Ascending aorta (tissue), 2 donors: ENCODE results near the gene NCBP3. TPM values are rescaled to one million over a fixed set of nuclear protein-coding genes. Genes with fewer than 3 reads are reported as not detected.

Source experiments
- DNase-seq, 2 donors: peaks; one replicate each; pipeline ENCODE4 v3.0.0-alpha.2; 2019; ENCODE audit warnings: low spot score in 2 of 2
- H3K27ac ChIP-seq, 2 donors: fragments of 200-600 bp; sonication (generic); one replicate each; pipeline ENCODE4 v1.5.1; 2016 to 2017; ENCODE audit warnings: mild to moderate bottlenecking in 1 of 2
- H3K27me3 ChIP-seq: fragments of 200-600 bp; sonication (generic); one replicate; pipeline ENCODE4 v1.5.1; 2017
- H3K36me3 ChIP-seq, 2 donors: fragments of 200-600 bp; sonication (generic); one replicate each; pipeline ENCODE4 v1.5.1; 2016
- H3K4me1 ChIP-seq, 2 donors: fragments of 200-600 bp; sonication (generic); one replicate each; pipeline ENCODE4 v1.5.1; 2016 to 2017; ENCODE audit warnings: mild to moderate bottlenecking in 1 of 2
- H3K4me3 ChIP-seq, 2 donors: fragments of 200-600 bp; sonication (generic); one replicate each; pipeline ENCODE4 v1.5.1; 2016 to 2017; ENCODE audit warnings: mild to moderate bottlenecking in 1 of 2
- H3K9me3 ChIP-seq, 2 donors: fragments of 200-600 bp; sonication (generic); one replicate each; pipeline ENCODE4 v1.5.1; 2016
- intact Hi-C: fragments of 100-400 bp; cut with DNase I; formaldehyde crosslinking; loops from one replicate; pipeline ENCODE4 v1.15.1; 2023
- total RNA-seq: library from RNA; depleted of rRNA; stranded (reverse); fragments of >200 nt; gene quantifications from one replicate; pipeline ENCODE4 v1.1.0, GENCODE V29; 2016
- TF ChIP-seq, protein P1 (sequence below), 3 experiments: fragments of 200-600 bp in 2 of 3; fragments of 450-650 bp in 1 of 3; sonication (generic) in 2 of 3; IDR thresholded peaks; one replicate each; pipeline ENCODE4 v1.5.1; 2016 to 2019; ENCODE audit warnings: antibody characterized with exemption in 3 of 3, mild to moderate bottlenecking in 1 of 3, moderate library complexity in 1 of 3

Gene NCBP3
- total RNA-seq, 1 donor from 2014 or later = 3.9 TPM

DNA sequence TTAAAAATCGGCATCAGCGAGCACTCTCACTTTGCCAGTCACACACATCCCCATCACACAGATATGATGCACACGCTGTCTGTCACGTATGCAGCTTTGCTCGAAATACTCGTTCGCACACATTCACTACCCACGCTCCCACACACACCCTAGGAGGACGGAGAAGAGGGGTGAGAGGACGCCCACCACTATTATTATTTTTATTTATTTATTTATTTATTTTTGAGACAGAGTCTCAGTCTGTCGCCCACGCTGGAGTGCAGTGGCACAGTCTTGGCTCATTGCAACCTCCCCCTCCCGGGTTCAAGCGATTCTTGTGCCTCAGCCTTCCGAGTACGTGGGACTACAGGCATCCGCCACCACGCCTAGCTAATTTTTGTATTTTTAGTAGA is 92.0 kb downstream of the NCBP3 start:
- DNase-seq = no peak
- H3K9me3 ChIP-seq = no peaks in the 10 kb centered on the region
- H3K4me1 ChIP-seq = no peaks in the 10 kb centered on the region
- intact Hi-C loops = no loop called here
- TF ChIP-seq, protein P1, sequence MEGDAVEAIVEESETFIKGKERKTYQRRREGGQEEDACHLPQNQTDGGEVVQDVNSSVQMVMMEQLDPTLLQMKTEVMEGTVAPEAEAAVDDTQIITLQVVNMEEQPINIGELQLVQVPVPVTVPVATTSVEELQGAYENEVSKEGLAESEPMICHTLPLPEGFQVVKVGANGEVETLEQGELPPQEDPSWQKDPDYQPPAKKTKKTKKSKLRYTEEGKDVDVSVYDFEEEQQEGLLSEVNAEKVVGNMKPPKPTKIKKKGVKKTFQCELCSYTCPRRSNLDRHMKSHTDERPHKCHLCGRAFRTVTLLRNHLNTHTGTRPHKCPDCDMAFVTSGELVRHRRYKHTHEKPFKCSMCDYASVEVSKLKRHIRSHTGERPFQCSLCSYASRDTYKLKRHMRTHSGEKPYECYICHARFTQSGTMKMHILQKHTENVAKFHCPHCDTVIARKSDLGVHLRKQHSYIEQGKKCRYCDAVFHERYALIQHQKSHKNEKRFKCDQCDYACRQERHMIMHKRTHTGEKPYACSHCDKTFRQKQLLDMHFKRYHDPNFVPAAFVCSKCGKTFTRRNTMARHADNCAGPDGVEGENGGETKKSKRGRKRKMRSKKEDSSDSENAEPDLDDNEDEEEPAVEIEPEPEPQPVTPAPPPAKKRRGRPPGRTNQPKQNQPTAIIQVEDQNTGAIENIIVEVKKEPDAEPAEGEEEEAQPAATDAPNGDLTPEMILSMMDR (IDR thresholded peaks at IDR 0.05) = no peak
- H3K4me3 ChIP-seq = no peak overlapping the region
- H3K27ac ChIP-seq = no peak overlapping the region
- no peaks in the 10 kb centered on the region for H3K27me3 ChIP-seq
- H3K36me3 ChIP-seq = no peaks in the 10 kb centered on the region

DNA sequence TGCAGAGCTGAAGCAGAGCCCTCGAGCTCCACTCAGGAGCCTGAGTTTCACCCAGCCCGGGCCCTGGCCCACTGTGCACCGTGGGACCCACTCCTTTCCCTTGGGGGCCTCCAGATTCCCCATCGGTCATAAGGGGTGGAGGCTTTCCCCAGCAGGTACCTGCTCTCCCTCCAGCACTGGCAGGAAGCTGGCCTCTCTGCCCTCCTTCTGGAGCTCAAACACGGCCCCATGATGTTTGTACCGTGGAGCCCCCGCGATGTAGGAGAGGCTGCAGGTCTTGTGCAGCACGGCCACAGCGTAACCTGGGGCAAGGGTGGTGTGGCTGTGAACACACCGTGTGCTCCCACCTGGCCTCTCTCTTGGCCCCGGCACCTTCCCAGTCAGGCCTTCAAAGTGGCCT is 92.4 kb downstream of the NCBP3 start:
- no peaks in the 10 kb centered on the region for H3K9me3 ChIP-seq
- H3K36me3 ChIP-seq = no peaks in the 10 kb centered on the region
- no peak for DNase-seq
- intact Hi-C loops = no loop called here
- TF ChIP-seq, protein P1 (IDR thresholded peaks at IDR 0.05) = no peak
- no peak overlapping the region for H3K27ac ChIP-seq
- H3K27me3 ChIP-seq = no peaks in the 10 kb centered on the region
- no peak overlapping the region for H3K4me3 ChIP-seq
- H3K4me1 ChIP-seq = no peaks in the 10 kb centered on the region

Other genes with a start within 250 kb of the NCBP3 start
- gene TRPV1, start 236.8 kb downstream of the NCBP3 start, total RNA-seq = 15.9 TPM
- 0.32 TPM for gene SHPK, start 210.0 kb downstream of the NCBP3 start, total RNA-seq
- gene CTNS, start 209.5 kb downstream of the NCBP3 start, total RNA-seq = 16.7 TPM
- gene TAX1BP3, start 177.7 kb downstream of the NCBP3 start, total RNA-seq = 165 TPM
- 75.0 TPM for gene EMC6, start 177.4 kb downstream of the NCBP3 start, total RNA-seq
- not detected for gene P2RX5, start 150.1 kb downstream of the NCBP3 start, total RNA-seq
- gene HASPIN, start 122.3 kb downstream of the NCBP3 start, total RNA-seq = 2.7 TPM
- 15.8 TPM for gene ITGAE, start 45.1 kb downstream of the NCBP3 start, total RNA-seq
- gene CAMKK1, start 46.8 kb upstream of the NCBP3 start, total RNA-seq = 3.6 TPM
- not detected for gene P2RX1, start 70.2 kb upstream of the NCBP3 start, total RNA-seq
- 27.2 TPM for gene ATP2A3, start 118.2 kb upstream of the NCBP3 start, total RNA-seq